Progenitor cell of endocrine pancreas (in vitro differentiated cells): ENCODE measurements around the gene RAD51B. TPM values are rescaled to one million over a fixed set of nuclear protein-coding genes. Genes with fewer than 3 reads are reported as not detected.

Experiments used
- DNase-seq: peaks from one replicate; pipeline ENCODE4 v3.0.0; 2021; ENCODE audit warnings: low spot score; ENCODE audit not compliant: unreplicated experiment
- H3K27ac Mint-ChIP-seq: 2 replicates; pipeline ENCODE4 v1.8.0; 2021; ENCODE audit warnings: mild to moderate bottlenecking, moderate library complexity, mixed read lengths
- H3K27me3 Mint-ChIP-seq: 2 replicates; pipeline ENCODE4 v1.8.0; 2021; ENCODE audit warnings: mixed read lengths
- H3K36me3 Mint-ChIP-seq: 2 replicates; pipeline ENCODE4 v1.8.0; 2022; ENCODE audit warnings: mixed read lengths; ENCODE audit not compliant: insufficient read depth
- H3K4me1 Mint-ChIP-seq: 2 replicates; pipeline ENCODE4 v1.8.0; 2021; ENCODE audit warnings: low read depth, mixed read lengths
- H3K4me3 Mint-ChIP-seq: 2 replicates; pipeline ENCODE4 v1.8.0; 2021; ENCODE audit warnings: low read depth, mild to moderate bottlenecking, moderate library complexity, mixed read lengths
- H3K9me3 Mint-ChIP-seq: 2 replicates; pipeline ENCODE4 v1.8.0; 2021; ENCODE audit warnings: low read depth, mixed read lengths
- total RNA-seq: library from RNA; stranded (reverse); gene quantifications from 2 replicates; pipeline ENCODE4 v1.2.1, GENCODE V29; 2021
- TF ChIP-seq, protein P1 (sequence below): fragments of 200-600 bp; sonication (generic); IDR thresholded peaks from one replicate; pipeline ENCODE4 v1.5.0; 2021; ENCODE audit warnings: antibody characterized with exemption, mild to moderate bottlenecking; ENCODE audit not compliant: unreplicated experiment

RAD51B gene
- total RNA-seq, 1 donor from 2014 or later, result 24.7 TPM

DNA sequence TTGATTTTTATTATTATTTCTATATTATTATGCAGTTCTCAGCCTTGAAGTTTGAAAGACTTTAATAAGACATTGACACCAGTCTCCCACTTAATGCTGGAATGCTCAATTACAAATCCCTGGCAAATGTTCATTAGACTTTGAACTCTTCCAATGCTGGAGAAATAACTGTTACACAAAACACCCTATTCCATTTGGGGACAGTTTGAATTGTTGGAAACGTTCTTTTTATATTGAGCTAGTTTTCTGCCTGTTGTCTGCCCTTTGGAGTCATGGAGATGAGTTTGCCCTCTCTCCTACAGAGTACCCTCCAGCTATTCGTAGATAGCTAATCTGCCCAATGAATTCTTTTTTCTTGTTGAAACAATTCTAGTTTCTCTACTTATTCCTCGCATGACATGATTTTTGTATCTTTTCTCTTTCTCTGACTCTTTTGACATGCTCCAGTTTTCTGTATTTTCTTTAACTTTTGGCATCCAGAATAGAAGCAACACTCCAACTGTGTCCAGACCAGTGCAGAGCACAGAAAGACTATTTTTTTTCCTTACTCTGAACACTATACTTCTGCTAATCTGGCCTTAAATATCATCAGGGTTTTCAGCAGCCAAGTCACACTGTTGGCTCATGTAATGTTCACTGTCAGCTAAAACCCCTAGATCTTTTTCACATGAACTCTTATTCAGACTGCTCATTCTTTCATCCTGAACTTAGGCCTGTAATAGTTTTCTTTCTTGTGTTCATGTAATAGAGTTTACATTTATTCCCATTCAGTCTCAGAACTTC is 379.3 kb downstream of the RAD51B start:
- no peak overlapping the region for H3K27ac Mint-ChIP-seq
- peaks cover 9% of the 10 kb centered on the region for H3K9me3 Mint-ChIP-seq
- no peak overlapping the region for H3K4me3 Mint-ChIP-seq
- H3K4me1 Mint-ChIP-seq, result peaks cover 45% of the 10 kb centered on the region
- peaks cover 5% of the 10 kb centered on the region for H3K36me3 Mint-ChIP-seq
- TF ChIP-seq, protein P1, sequence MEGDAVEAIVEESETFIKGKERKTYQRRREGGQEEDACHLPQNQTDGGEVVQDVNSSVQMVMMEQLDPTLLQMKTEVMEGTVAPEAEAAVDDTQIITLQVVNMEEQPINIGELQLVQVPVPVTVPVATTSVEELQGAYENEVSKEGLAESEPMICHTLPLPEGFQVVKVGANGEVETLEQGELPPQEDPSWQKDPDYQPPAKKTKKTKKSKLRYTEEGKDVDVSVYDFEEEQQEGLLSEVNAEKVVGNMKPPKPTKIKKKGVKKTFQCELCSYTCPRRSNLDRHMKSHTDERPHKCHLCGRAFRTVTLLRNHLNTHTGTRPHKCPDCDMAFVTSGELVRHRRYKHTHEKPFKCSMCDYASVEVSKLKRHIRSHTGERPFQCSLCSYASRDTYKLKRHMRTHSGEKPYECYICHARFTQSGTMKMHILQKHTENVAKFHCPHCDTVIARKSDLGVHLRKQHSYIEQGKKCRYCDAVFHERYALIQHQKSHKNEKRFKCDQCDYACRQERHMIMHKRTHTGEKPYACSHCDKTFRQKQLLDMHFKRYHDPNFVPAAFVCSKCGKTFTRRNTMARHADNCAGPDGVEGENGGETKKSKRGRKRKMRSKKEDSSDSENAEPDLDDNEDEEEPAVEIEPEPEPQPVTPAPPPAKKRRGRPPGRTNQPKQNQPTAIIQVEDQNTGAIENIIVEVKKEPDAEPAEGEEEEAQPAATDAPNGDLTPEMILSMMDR, result no peak
- no peak for DNase-seq
- no peaks in the 10 kb centered on the region for H3K27me3 Mint-ChIP-seq

DNA sequence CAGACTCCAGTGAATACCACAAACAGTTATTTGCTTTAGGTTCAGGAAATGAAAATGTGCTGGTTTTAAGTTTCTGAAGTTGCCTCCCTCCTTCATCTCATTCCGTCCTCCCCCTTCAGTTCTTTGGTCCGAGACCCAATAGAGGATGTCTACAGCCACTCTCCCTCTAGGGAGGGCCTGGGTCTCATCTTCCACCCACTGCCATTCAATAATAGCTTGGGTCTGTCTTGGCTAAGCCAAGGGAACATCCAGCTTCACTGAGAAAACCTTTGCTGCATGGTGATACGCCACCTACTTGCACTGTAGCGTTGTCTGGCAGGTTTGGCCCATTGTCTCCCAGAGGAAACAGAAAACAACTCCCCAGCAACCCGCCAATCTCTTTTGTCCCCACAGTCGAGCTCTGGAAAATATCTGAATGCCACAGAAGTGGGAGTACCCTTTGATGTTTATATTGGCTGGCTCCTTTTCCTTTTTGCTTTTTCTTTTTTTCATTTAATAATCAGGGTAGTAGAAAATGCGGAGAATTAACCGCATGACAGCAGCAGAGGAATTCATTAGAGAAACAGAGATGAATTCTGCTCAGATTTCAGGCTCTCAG is 380.1 kb downstream of the RAD51B start:
- Mint-ChIP-seq H3K9me3 (peaks cover 14% of the 10 kb centered on the region), H3K4me1 (peaks cover 38% of the 10 kb centered on the region), H3K36me3 (peaks cover 6% of the 10 kb centered on the region), H3K27ac (peak overlapping the region; percentile 90), H3K27me3 (no peaks in the 10 kb centered on the region), H3K4me3 (no peak overlapping the region)
- TF ChIP-seq, protein P1, result no peak
- no peak for DNase-seq

DNA sequence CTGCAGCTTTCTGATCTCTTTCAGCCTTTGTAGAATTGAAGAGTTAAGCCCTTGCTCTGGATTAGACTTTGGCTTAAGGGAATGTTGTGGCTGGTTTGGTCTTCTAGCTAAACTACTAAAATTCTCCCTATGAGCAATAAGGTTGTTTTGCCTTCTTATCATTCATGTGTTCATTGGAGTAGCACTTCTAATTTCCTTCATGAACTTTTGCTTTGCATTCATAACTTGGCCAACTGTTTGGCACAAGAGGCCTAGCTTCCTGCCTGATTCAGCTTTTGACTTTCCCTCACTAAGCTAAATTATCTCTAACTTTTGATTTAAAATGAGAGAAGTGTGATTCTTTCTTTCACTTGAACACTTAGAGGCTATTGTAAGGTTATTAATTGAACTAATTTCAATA is 384.3 kb downstream of the RAD51B start:
- no peaks in the 10 kb centered on the region for H3K27me3 Mint-ChIP-seq
- peaks cover 25% of the 10 kb centered on the region for H3K9me3 Mint-ChIP-seq
- H3K4me3 Mint-ChIP-seq, result no peak overlapping the region
- TF ChIP-seq, protein P1, result no peak
- H3K36me3 Mint-ChIP-seq, result peaks cover 12% of the 10 kb centered on the region
- H3K4me1 Mint-ChIP-seq, result peaks cover 14% of the 10 kb centered on the region
- no peak overlapping the region for H3K27ac Mint-ChIP-seq
- no peak for DNase-seq

DNA sequence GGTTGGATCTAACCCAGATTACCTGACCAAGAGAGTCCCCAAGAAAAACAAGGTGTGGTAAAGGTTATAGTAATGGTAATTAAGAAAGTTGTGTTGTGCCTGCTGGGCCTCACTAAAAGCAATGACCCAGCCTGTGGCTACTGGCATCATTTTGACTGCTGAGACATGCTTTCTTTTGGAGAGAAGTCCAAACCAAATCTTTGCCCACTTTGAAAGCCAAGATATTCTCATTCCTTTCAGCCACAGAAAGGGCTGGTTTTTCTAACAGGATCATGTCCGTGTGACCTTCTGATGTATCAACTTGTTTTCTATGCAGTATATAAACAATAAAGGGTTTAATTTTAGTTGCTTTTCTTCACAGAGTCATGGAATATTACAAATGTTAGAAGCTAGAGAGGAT is 388.6 kb downstream of the RAD51B start:
- H3K4me3 Mint-ChIP-seq, result no peak overlapping the region
- H3K27ac Mint-ChIP-seq, result no peak overlapping the region
- peaks cover 11% of the 10 kb centered on the region for H3K4me1 Mint-ChIP-seq
- H3K36me3 Mint-ChIP-seq, result peaks cover 22% of the 10 kb centered on the region
- H3K27me3 Mint-ChIP-seq, result no peaks in the 10 kb centered on the region
- TF ChIP-seq, protein P1, result no peak
- peaks cover 31% of the 10 kb centered on the region for H3K9me3 Mint-ChIP-seq
- DNase-seq, result no peak

DNA sequence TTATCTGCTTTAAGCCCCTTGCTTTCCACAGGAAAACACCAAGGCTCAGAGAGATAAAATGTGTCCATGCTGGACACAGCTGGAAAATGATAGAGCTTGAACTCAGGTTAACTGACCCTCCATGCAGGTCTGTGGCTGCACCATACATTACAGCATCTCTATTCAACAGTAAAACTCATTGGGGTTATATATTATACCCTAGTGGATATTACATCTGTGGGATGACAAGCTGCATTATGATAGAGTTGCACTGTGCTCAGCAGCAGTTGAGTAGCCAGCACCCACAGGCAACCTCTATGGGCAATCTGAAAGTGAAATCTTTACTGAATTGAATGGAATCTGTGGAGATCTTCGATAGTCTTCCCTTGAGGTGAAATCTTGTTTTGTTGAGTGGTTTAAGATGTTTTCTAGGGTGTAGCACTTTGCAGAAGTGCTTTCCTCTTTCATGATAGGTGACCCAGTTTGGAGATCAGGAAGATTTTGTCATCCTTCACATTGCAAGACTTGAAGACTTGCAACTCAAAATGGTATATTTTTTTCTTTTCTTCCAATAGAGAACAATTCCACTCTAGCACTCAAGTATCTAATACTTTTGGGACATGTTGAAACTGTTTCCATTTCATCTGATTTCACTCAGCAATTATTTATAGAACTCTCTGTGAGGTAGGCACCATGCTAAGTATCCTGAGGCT is 389.2 kb downstream of the RAD51B start:
- DNase-seq, result no peak
- no peaks in the 10 kb centered on the region for H3K27me3 Mint-ChIP-seq

More for the DNA sequence above, 389.2 kb downstream of the RAD51B start:
- TF ChIP-seq, protein P1, result no peak
- H3K27ac Mint-ChIP-seq, result no peak overlapping the region
- no peak overlapping the region for H3K4me3 Mint-ChIP-seq
- H3K36me3 Mint-ChIP-seq, result peaks cover 23% of the 10 kb centered on the region
- H3K9me3 Mint-ChIP-seq, result peaks cover 31% of the 10 kb centered on the region
- H3K4me1 Mint-ChIP-seq, result peaks cover 11% of the 10 kb centered on the region
